GM19468 (cell line): ENCODE measurements around the gene SLC1A5.
"Not testable (repeated sequence)": the region's sequence is repeated elsewhere in the genome, so short reads cannot be mapped to it uniquely, and the experiment has no call there.

ENCODE experiments used
- ATAC-seq: cut with Tn5 transposase; IDR thresholded peaks from one replicate; pipeline ENCODE4 v1.9.1; 2021; ENCODE audit warnings: mild to moderate bottlenecking, moderate library complexity, moderate number of reproducible peaks; ENCODE audit not compliant: unreplicated experiment; ENCODE audit errors: extremely low read depth

Gene SLC1A5

DNA sequence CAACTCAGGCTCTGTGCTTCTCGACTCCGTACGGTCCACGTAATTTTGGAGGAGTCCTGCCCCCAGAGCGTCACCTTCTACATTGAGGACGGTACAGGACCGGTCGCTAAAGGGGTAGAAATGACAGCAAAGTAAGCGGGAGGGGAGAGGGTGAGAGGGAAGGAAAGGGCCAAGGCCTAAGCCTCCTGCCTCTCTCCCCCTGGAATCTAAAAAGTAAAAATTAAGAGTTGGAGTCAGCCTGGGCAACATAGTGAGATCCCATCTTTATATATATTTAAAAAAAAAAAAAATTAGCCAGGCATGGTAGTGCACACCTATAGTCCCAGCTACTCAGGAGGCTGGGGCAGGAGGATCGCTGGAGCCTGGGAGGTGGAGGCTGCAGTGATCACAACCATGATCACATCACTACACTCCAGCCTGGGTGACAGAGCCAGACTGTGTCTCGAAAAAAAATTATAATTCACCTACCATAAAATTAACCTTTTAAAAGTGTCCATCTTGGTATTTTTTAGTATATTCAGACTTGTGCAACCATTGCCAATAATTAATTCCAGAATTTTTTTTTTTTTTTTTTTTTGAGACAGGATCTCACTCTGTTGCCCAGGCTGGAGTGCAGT, 12.6 kb downstream of the SLC1A5 start:
- no peak for ATAC-seq

DNA sequence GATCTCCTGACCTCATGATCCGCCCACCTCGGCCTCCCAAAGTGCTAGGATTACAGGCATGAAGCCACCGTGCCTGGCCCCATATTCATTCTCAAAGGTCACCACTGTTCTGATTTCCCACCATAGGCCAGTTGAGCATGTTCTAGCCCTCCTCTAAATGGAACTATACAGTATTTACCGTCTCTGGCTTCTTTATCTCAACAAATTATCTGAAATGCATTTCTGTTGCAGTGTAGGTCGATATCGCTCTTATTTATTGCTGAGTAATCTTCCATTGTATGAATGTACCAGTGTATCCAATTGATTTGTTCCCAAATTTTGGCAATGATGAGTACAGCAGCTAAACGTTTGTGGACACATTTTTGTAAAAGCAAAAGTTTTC, 15.4 kb downstream of the SLC1A5 start:
- no peak for ATAC-seq

DNA sequence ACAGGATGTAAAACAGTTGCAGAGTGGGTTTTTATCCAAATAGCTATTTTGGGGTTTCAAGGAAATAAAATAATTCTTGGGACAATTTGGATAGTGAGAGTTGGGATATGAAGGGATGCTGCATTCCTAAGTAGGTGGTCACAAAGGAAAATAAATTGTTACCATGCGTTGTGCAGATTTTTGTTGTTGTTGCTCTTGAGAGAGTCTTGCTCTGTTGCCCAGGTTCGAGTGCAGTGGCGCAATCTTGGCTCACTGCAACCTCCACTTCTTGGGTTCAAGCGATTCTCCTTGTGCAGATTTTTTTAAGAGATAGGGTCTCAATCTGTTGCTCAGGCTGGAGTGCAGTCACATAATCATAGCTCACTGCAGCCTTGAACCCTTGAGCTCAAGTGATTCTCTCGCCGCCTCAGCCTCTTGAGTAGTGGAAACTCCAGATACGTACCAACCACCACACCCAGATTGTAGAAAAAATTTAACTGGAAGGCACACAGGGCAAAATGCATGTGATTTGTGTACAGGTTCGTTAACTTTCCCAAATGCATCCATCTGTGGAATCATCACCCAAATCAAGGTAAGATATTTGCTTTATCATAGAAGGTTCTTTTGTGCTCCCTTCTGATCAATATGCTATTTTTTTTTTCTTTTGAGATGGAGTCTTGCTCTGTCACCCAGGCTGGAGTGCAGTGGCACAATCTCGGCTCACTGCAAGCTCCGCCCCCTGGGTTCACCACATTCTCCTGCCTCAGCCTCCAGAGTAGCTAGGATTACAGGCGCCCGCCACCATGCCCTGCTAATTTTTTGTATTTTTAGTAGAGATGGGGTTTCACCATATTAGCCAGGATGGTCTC, 16.0 kb downstream of the SLC1A5 start:
- ATAC-seq = no peak

DNA sequence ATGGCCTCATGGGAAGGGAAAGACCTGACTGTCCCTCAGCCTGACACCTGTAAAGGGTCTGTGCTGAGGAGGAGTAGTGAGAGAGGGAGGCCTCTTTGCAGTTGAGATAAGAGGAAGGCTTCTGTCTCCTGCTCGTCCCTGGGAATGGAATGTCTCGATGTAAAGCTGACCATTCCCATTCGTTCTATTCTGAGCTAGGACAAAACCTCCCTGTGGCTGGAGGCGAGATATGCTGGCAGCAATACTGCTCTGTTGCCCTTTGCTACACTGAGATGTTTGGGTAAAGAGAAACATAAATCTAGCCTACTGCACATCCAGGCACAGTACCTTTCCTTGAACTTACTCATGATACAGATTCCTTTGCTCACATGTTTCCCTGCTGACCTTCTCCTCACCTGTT, 19.6 kb downstream of the SLC1A5 start:
- not testable (repeated sequence) for ATAC-seq

DNA sequence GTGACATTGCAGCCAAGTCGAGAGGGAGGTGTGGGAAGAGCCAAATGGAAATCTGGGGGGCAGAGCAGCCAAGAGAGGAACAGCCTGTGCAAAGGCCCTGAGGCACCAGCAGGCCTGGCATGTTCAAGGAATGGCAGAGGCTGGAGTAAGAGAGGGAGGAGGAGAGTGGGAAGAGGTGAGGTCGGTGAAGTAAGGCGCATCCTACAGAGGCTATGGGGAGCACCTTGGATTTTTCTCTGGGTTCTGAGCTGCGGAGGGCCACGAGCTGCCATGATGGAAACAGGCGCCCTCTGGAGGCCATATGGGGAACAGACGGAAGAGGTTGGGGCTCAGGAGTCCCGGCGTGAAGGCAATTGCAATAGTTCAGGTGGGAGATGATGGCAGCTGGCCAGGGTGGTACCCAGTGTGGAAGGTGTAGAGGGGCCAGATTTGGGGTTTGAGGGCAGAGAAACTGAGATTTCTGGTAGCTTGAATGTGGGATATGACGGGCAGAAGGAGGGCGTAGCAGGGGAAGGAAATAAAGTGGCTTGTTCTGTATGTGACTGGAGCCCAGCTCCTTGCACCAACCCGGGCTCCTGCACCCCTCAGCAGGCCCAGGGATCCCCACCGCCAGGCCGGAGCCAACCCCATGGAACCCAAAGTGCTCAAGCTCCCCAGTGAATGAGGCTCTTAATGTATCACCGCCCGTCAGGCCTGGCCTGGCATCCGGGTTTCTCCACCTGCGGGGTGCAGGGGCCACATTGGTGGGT, 21.7 kb downstream of the SLC1A5 start:
- no peak for ATAC-seq

DNA sequence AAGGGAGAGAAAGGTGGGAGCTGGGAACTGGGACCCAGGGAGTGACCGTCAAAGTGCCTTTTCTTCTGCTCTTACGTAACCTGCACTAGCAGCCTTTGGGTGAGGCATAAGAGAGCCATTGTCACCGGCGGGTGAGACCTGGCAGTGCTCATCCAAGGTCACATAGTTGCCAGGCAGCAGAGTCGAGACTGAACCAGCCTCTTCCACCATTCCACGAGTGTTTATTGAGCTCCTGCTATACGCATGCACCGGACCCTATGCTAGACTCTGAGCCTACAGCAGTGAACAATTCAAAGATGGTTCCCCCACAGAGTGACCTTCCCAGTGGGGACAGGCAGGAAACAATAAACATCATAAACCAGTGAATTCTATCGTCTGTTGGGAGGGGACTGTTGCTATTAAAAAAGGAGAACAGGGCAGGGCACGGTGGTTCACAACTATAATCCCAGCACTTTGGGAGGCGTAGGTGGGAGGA, 23.5 kb downstream of the SLC1A5 start:
- no peak for ATAC-seq

DNA sequence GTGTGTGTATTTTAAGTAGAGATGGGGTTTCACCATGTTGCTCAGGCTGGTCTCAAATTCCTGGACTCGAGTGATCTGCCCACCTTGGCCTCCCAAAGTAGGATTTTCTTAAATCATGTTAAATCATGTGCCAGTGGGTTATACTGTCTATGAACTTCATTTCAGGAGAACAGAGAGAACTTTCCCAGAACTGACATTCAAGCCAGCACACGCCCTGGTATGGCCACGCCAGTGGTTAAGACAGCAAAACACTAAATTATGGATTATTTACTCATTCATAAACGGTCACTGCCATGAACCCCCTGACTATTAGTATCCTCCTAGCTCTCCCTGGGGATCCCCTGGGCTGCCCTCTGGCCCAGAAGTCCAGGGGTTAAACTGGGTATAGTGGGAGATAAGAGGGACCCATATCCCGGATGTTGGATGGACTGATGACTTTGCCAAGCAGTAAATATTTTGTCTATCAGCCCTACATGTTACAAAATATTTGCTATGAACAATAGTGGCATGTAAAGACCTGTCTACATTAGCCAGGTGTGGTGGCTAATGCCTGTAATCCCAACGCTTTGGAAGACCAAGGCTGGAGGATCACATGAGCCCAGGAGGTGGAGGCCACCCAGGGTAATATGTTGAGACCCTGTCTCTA, 26.0 kb downstream of the SLC1A5 start:
- no peak for ATAC-seq

DNA sequence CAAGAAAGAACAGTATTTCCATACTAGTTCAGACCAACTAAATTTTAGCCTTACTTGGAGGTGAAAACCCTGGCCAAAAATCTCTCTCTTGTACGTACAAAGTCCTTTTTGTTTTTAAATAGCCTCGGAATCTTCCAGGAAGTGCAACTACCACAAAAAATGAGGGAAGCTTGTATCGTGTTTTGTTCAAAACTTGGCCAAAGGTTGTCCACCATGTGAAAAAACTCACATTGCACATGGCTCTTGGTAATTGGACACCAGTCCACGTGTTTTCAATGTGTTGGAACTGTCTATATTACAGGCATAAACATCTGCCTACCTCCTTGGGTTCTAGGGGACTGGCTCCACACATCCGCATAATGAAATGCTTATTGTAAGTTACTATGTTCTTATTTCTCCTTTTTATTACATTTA, 27.0 kb downstream of the SLC1A5 start:
- ATAC-seq = no peak

DNA sequence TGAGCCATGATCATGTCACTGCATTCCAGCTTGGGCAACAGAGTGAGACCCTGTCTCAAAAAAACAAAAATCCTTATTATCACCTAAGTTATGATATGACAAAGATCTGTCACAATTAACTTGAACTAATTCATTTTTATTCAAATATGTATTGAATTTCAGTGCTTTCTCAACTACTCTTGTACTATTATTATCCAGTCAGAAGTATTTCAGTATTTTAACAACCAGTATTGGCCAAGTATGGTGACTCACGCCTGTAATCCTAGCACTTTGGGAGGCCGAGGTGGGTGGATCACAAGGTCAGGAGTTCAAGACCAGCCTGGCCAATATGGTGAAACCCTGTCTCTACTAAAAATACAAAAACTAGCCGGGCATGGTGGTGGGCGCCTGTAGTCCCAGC, 27.5 kb downstream of the SLC1A5 start:
- not testable (repeated sequence) for ATAC-seq

DNA sequence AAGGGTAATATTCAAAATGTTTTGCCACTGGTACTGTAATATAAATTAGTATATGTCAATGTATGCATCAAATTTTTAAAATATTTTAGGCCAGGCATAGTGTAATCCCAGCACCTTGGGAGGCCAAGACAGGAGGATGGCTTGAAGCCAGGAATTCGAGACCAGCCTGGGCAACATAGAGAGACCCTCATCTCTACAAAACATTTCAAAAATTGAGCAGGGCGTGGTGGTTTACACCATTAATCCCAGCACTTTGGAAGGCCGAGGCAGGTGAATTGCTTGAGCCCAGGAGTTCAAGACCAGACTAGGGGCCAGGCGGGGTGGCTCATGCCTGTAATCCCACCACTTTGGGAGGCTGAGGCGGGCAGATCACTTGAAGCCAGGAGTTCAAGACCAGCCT, 28.0 kb downstream of the SLC1A5 start:
- no peak for ATAC-seq

DNA sequence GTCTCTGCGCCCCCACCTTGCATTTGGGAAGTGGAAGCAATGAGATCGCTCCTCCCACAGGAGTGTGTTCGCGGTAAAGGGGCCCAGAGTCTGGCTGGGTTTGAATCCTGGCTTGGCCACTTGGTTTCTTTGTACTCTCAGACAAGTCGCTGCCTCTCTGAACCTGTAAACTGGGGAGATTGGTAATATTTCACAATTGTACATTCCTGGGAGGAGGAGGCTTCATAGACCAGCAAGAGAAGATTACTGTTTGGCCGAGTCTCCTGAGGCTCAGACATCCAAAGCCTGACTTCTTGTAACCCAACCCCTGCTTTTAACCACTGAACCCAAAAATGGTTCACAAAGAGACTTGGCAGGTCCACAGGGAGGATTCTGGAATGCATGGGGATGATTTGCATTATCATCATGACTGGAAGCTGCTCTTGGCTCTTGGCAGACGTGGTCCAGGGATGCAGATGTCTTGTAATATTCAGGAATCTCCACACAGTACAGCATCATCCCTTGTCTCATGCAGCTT, 28.5 kb downstream of the SLC1A5 start:
- ATAC-seq = no peak

DNA sequence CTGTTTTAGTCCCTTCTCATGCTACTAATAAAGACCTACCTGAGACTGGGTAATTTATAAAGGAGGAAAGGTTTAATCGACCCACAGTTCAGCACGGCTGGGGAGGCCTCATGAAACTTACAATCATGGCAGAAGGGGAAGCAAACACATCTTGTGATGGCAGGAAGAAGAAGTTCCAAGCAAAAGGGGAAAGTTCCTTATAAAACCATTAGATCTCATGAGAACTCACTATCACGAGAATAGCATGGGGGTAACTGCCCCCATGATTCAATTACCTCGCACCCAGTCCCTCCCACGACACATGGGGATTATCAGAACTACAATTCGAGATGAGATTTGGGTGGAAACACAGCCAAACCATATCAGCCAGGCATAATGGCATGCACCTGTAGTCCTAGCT, 29.2 kb downstream of the SLC1A5 start:
- no peak for ATAC-seq

DNA sequence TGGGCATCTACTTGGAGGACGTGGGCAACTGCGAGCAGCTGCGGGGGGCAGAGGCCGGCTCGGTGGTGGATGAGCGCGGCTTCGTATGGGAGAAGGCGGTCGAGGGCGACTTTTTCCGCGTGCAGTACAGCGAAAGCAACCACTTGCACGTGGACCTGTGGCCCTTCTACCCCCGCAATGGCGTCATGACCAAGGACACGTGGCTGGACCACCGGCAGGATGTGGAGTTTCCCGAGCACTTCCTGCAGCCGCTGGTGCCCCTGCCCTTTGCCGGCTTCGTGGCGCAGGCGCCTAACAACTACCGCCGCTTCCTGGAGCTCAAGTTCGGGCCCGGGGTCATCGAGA, 31.9 kb downstream of the SLC1A5 start:
- ATAC-seq = no peak

DNA sequence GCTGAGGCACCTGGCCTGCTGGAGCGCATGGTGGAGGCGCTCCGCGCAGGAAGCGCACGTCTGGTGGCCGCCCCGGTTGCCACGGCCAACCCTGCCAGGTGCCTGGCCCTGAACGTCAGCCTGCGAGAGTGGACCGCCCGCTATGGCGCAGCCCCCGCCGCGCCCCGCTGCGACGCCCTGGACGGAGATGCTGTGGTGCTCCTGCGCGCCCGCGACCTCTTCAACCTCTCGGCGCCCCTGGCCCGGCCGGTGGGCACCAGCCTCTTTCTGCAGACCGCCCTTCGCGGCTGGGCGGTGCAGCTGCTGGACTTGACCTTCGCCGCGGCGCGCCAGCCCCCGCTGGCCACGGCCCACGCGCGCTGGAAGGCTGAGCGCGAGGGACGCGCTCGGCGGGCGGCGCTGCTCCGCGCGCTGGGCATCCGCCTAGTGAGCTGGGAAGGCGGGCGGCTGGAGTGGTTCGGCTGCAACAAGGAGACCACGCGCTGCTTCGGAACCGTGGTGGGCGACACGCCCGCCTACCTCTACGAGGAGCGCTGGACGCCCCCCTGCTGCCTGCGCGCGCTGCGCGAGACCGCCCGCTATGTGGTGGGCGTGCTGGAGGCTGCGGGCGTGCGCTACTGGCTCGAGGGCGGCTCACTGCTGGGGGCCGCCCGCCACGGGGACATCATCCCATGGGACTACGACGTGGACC, 32.4 kb downstream of the SLC1A5 start:
- no peak for ATAC-seq

DNA sequence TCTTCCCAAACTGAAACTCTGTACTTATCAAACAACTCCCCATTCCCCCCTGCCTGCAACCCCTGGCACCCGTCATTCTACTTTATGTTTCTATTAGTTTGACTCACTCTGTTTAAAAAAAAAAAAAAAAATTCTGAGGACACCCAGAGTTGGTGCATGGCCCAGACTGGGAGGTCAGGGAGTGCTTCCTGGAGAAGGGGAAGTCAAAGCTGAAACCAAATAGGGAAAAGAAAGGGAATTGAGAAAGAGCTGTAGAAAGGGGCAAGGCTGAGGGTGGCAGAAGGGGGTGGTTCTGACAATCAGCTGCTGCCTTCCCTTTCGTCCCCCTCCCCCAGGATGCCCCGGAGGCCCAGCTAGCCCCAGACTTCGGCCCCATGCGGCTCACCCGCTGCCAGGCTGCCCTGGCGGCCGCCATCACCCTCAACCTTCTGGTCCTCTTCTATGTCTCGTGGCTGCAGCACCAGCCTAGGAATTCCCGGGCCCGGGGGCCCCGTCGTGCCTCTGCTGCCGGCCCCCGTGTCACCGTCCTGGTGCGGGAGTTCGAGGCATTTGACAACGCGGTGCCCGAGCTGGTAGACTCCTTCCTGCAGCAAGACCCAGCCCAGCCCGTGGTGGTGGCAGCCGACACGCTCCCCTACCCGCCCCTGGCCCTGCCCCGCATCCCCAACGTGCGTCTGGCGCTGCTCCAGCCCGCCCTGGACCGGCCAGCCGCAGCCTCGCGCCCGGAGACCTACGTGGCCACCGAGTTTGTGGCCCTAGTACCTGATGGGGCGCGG, 33.1 kb downstream of the SLC1A5 start:
- no peak for ATAC-seq

DNA sequence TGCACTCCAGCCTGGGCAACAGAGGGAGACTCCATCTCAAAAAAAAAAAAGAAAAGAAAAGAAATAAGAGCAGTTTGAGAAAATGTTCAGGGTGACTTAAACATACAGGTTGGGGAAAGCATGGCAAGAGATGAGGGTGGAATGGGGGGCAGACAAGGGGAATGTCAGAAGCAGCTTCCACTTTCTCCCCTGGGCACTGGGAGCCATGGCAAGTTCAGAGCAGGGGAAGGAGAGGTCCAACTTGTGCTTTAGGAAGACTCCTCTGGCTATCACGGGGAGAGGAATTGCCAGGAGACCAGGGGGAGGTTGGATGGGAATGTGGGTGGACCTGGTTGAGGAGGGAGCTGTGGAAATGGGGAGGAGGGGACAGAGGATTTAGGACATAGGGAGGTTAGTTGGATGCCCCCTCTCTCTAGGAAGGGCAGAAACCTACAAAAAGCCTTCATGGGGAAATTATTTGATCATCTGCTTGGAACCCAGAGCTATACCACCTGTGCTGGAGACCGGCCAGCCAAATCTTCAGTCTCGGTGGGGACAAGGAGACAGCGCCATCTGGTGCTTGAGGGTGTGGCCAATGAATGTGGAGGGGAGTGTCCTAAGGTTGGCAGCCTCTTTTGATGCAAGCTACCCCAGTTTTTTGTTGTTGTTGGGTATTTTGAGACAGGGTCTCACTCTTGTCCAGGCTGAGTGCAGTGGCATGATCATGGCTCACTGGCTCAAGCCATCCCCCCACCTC, 34.8 kb downstream of the SLC1A5 start:
- no peak for ATAC-seq

DNA sequence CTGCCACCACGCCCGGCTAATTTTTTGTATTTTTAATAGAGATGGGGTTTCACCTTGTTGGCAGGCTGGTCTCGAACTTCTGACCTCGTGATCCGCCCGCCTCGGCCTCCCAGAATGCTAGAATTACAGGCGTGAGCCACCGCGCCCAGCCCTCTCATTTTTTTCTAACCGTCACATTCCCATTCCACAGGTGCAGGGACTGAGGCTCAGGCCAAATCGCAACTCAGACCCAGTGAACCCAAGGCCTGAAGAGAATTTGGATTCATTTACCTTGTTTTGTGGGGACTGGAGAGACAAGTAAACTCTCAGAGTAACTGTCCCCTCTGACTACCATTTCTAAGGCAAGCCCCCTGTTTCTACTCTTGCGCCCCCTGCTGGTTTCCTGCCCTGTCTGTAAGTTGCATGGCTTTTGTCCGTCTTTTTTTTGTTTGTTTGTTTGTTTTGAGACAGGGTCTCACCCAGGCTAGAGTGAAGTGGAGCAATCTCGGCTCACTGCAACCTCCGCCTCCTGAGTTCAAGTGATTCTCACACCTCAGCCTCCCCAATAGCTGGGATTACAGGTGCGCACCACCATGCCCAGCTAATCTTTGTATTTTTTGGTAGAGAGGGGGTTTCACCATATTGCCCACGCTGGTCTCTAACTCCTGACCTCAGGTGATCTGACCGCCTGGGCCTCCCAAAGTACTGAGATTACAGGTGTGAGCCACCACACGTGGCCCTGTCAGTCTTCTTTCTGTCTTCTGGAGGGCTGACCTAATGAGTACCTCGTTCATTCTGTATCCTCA, 39.9 kb downstream of the SLC1A5 start:
- ATAC-seq = no peak
